Brain pericyte (primary cell): ENCODE data around the gene AK1.
"Not testable (repeated sequence)": the region's sequence is repeated elsewhere in the genome, so short reads cannot be mapped to it uniquely, and the experiment has no call there.

Experiments
- DNase-seq: peaks from one replicate; pipeline ENCODE4 v3.0.0-alpha.2; 2012; ENCODE audit warnings: low read depth, low spot score

AK1 gene

DNA sequence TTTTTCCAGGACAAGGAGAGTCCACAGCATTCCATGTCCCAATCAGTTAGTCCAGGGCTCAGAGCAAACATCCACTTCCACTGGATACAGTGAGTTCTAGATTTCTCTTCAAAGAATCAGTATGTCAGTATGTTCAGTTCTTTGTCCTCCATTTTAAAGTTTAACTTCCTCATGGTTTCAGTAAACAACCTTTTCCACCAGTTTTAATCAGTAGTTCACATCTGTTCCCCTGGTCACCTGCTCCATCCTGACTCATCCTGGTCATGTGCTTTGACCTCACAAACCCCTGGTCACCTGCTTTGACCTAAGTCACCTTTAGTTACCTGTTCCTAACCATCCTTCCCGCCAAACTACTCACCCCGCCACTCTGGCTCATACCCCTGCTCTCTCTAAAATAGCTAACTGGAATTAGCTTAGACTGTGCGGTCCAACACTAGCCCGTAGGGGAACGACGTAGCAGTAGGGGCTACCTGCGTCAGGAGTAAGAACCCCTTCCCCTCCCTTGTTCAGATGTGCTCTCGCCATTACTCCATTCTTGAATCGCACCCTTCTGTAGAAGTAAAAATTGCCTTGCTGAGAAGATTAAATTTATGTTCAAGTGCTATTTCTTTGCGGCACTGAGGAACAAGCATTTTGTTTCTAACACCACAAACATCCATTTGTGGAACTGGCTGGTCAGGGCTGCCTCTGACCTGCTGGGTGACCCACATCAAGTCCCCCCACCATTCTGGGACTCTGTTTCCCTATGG lies 28.5 kb downstream of the AK1 start:
- no peak for DNase-seq

DNA sequence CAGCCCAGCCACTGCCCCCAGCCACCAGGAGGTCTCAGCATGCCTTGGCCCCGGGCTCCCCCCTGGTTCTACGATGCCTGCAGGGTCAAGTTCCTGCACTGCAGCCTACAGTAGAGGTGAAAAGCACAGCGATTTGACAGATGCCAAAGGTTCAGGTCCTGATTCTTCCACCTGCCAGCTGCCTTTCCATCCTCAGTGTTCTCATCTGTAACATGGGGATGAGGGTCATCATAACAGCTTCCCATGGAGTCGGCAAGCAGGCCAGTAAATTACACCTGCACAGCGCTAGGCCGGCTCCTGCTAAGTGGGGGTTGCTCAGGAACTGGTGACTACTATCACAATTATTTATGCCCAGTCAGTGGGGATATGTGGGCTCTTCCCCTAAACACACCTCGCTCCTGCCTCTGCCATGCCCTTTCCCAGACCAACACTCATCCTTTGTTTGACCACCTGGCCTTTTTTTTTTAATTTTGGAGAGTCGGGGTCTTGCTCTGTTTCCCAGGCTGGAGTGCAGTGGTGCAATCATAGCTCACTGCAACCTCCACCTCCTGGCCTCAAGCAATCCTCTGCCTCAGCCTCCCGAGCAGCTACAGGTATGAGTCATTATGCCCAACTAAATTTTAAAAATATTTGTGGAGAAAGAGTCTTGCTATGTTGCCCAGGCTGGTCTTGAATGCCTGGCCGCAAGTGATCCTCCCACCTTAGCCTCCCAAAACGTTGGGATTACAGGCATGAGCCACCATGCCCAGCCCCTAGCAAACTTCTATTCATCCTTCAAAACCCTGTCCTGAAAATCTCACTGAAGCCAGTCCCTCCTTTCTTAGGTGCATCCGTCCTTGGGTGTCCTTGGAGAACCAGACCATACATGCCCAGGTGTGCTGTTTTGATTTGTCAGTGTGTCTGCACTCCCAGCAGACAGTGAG lies 29.4 kb downstream of the AK1 start:
- no peak for DNase-seq

- DNase-seq, result no peak
Observed at GRCh38 chr9:127847178-127847510, 30.3 kb downstream of the AK1 start.

- no peak for DNase-seq
Observed at GRCh38 chr9:127846443-127847177, 30.9 kb downstream of the AK1 start.

GRCh38 chr9:127845619-127846018 lies 31.9 kb downstream of the AK1 start:
- not testable (repeated sequence) for DNase-seq

DNA sequence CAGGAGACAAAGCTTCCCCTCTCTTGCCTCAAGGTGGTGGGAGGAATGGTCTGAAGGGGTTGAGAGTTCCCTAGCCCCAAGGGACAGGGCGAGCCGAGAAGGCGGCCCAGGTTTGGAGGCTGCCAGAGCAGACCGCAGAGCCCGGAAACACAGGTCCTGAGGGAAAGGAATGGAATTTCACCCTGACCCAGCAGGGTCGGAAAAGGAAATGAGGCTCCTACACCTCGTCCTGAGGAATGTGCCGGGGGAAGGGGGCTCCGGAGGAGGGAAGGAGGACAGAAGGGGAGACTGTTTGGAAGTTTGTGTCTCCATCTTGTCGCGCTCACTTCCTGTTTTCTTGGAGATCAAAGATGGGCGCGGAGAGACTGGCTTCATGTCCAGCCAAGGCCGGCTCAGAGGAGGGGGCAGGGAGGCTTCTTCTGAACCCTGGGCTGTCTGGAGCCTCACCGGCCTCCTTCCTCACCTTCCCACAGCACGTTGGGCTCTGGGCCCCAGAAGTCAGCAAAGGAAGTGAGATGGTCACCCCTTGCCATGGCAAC lies 32.6 kb downstream of the AK1 start:
- DNase-seq, result no peak

- no peak for DNase-seq
Observed at GRCh38 chr9:127841087-127841835, 36.2 kb downstream of the AK1 start.

DNA sequence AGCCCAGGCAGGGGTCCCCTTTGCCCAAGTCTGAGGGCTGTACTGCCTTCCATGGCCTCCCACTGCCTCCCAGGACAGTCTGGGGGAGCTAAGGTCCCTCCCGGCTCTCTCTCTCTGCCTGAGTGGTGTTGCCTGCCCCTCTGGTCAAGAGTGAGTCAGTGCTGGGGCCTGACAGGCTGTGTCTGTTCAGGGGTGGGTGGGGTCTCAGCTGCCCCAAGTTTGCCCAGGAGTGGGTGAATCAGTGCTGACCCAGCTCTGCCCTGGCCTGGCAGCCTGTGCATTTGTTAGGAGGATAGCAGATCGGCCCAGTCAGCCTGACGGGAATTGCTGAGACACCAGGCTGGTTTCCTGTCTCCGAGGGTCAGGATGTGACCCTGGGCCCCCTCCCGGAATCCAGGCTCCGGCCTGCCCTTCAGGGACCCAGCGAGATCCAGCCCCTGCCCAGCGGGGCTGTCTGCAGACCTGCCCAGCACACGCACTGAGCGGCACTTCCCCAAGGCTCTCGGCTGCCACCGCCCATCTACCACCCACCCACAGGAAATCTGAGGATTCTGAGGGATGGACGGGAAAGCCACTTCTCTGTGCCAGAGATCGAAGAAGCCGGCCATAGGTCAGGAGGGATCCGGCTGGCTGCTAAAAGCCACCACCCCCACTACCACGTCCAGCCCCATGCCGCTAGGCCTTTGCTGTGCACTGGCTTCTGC lies 38.9 kb downstream of the AK1 start:
- DNase-seq, result peak; percentile 78

GRCh38 chr9:127837346-127837745 lies 40.1 kb downstream of the AK1 start:
- DNase-seq, result no peak

GRCh38 chr9:127836561-127836960 lies 40.9 kb downstream of the AK1 start:
- DNase-seq, result not testable (repeated sequence)

DNA sequence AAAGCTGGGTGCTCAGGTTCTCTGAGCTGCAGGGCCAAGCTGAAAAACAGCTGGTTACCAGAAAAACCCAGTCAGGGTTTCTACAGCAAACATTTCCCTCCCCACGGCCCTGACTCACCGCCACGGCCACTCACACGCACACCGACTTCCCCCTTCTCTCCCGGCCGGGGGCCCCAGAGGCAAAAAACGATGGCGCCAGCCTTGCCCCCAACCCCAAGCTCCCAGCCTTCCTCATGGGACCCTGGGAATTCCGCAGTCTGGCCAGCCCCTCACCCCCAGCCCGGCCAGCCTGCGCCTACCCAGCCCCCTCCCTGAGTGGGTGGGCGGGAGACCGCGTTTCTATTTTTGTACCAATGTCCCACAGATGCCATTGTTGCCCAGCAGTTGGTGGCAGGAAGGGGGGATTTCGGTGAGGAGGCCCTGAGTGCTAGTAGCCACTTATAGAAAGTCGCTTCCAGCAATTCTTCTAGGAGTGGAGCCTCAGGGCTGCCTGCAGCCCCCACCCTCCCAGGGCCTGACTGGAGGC lies 41.4 kb downstream of the AK1 start:
- DNase-seq, result no peak

GRCh38 chr9:127833555-127833954 lies 43.9 kb downstream of the AK1 start:
- no peak for DNase-seq

DNA sequence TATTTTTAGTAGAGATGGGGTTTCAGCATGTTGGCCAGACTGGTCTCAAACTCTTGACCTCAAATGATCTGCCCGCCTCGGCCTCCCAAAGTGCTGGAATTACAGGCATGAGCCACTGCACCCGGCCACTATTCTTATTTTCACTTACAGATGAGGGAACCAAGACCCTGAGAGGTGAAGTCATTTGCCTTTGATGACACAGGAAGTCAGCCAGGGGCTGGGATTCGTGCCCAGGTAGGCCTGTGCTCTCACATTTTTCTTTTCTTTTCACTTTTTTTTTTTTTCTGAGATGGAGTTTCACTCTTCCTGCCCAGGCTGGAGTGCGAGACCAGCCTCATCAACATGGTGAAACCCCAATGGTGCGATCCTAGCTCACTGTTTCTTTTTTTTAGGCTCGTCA lies 45.2 kb downstream of the AK1 start:
- DNase-seq, result no peak

DNA sequence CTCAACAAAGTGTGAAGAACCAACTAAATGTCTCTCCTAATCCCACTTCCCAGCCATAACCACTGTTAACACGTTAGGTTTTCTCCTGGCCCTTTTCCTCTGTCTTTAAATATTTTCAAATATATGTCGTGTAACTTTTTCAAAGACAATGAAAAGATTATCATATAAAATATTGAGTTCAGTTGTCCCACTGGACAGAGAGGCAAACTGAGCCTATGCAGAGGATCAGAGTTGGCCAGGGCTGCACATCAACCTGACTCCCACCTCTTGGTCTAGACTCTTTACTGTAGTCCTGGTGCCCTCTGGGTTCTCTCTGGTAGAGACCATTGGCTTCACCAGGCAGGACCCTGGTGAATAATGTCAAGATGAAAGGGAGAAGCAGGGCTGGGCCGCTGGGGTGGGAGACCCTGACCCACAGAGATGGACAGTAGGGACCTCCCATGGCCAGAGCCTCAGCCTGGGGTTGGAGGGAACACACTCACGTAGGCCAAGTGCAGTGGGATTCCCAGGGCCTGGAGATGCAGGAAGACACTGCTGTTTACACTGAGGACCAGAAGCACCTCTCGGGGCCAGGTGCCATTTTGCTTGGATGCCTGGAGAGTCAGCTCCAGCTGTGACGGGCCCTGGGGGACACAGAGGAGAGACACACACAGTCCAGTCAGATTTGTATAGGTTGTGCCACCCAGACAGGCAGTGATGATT lies 48.1 kb downstream of the AK1 start:
- no peak for DNase-seq

DNA sequence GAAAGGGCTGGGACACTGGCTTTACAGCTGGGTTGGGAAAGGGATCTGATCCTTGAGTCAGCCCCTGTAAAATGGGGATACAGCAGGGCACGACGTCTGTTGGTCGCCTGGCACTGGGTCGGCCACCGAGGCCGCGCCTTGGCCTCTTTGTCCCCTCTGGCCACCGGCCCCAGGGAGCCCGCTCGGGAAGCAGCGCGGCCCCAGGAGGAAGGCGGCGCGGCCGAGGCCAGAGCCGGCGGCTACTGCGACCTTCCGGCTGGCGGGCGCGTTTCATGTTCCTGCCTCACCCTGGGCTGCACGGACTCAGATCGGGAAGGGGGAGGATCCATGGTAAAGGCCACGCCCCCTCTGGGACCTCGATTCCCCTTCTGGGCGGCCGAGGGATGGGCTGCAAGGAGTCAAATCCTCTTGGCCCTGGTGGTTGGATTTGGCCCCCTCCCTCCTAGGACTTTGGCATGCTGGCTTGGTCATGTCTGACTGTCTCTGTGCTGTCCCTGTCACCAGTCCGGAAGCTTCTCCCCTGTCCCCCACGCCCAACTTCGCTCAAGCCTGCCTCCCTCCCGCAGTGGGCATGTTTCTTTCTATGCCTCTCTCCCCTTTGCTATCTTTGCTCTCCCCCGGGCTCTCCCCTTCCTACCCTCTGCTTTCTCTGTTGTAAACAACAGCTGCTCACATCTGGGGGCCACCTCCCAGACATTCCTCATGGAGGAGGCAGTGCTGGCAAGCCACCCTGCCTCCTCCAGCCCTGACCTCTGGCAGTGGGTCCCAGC lies 49.0 kb downstream of the AK1 start:
- no peak for DNase-seq

DNA sequence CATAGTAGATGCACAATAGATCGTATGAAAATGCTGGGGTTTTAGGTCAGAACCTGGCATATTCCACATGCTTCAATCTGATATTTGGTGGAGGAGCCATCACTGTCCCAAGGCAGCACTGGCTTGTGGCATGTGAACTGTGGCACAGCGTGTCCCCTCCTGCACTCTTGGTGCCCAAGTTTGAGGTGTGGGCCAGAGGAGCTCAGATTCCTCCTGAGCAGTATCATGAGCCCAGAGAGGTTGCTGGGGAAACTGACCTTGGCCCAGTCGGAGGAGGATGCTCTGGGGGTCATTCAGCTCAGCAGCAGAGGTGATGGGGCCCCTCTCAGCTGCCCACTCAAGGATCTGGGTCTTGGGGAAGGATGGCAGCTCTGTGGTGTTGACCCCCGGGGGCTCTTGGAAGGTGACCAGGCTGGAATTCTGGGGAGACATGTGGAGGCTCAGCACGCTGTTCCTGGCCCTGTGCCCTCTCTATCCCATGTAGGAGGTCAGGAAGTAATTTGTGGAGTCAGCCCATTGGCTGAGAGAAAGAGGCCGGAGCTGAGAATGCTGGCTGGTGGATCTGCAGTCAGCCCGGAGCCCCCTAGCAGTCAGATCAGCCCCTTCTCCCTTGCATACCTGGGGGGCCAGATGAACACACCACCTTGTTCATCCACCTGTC lies 51.1 kb downstream of the AK1 start:
- no peak for DNase-seq

GRCh38 chr9:127825319-127826051 lies 52.0 kb downstream of the AK1 start:
- no peak for DNase-seq

GRCh38 chr9:127822108-127822507 lies 55.4 kb downstream of the AK1 start:
- DNase-seq, result no peak
